ENCODE data around the gene DPP6.

The DPP6 gene

DNA sequence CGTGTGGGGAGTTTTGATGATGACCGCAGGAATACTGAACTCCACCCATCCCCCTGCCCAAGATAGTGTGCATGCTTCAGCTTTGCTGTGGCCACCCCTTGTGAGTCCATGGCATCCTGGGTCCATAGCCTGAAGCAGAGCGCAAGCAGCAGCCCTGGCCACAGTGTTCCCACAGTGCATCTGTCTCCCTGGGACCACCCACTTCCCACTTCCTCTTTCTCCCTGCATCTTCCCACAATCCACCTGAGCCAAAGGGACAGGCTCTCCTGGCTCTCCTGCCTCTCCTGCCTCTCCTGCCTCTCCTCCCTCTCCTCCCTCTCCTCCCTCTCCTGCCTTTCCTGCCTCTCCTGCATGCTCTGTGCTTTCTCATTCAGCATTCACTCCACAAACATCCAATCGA lies 800.0 kb downstream of the DPP6 start:
- no peak for DNase-seq

GRCh38 chr7:154853063-154853726 lies 801.0 kb downstream of the DPP6 start:
- no peak for DNase-seq

DNA sequence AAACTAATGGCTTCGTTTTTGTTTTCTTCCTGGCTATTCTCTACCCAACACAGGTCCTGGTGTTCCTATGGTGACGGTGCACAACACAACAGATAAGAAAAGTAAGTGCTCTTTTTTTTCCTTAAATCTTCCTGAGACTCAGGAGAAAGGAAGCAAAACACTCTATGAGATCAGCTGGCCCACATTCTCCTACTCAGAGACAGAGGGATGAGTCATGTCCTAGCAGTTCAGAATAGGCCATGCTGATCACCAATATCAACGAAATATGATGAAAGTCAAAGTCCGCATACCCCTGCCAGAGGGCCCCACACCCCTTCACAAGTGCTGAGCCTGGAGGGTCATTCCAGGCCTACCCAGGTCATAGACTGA lies 801.5 kb downstream of the DPP6 start:
- no peak for DNase-seq

- no peak for DNase-seq
These were observed 802.6 kb downstream of the DPP6 start for GRCh38 chr7:154854836-154855235.

GRCh38 chr7:154855366-154855765 lies 803.2 kb downstream of the DPP6 start:
- DNase-seq, result no peak

- no peak for DNase-seq
These were observed 804.5 kb downstream of the DPP6 start for GRCh38 chr7:154856733-154857132.

DNA sequence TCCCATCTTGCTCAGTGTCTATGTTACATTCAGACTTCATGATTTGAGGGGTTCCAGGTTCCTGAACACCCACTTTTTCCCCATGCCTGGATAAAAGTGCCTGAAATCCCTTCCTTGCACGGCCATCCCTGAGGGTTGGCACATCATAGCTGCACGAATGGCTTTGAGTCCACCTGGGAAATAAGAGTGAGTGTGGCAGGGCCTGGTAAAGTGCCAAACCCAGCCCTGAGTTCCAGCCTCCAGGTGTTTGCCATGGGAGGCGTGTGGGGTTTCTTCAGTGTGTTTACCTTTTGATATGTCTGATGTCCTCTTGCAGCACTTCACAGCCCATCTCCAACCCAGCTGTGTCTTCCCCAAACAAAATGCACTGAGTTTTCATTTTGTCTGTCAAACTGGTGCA lies 805.0 kb downstream of the DPP6 start:
- no peak for DNase-seq

- no peak for DNase-seq
These were observed 805.8 kb downstream of the DPP6 start for GRCh38 chr7:154857728-154858681.

DNA sequence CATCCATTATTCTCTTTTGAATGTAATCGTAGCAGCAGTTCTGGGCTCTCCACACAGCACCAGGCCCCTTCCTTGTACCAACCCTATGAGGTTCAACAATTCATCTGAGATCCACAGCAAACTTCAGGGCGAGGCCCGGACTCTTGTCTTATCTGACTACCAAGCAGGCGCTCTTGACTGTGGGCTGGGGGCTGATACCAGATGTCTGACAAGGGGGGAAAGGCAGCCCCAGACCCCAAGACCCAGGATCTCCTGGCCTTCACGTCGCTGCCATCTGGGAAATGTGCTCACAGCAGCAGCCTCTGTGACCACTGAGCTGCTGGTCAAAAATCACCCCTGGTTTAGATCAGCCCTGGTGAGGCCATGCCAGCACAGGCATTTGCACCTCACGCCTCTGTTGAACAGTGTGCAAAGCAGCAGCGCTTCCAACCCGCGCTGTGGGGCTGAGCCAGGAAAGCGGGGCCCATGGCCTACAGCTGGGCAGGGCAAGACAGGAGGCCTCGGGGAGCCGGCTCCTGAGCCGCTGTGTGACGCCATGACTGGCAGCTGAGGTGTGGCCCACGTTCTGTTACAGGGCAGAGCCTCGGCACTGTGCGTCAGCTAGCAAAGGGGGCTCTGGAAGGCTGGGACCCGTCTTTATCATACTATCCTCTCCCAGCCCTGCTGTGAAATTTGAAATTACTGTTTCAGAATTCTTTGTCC lies 806.8 kb downstream of the DPP6 start:
- DNase-seq, result no peak

DNA sequence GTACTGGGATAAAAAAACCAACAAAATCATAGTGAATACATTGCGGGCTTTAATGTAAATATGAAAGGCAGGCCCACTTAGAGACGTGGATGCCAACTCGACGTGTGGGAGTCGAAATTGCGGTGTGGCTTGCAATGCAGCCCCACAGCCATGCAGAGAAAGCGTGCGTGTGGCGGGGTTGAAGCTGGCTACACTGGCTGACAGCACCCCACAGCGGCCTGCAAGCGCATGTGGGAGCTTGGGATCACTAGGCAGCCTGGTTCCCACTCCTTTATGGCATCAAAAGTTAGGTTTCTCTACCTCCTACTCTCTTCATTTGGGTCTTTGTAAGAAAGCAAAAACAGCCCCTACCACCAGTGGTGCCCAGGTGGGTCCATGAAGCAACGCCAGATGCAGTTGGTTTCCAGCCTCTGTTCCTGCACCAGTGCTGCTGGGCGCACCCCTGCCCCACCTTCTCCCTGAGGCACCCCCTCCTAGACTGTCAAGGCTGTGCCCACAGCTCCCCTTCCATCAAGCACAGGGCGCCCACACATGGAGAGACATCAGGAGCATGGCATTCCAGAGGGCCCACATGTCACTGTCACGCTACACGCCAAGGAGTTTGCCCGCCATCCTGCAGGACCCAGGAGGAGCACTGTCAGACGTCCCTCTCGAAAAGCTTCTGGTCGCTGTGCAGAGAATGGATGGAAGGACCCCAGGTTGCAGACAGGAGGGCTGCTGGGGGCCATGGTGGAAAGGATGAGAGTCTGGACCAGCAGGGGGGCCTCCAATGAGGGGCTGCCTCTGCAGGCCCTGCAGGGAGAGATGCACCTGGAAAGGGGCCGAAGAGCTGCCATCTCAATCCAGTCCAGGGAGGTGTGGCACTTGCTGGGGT lies 807.8 kb downstream of the DPP6 start:
- no peak for DNase-seq

GRCh38 chr7:154860621-154861375 lies 808.6 kb downstream of the DPP6 start:
- no peak for DNase-seq

- DNase-seq, result peak; percentile 4
These were observed 809.4 kb downstream of the DPP6 start for GRCh38 chr7:154861589-154861988.

GRCh38 chr7:154862153-154862791 lies 810.1 kb downstream of the DPP6 start:
- DNase-seq, result no peak

GRCh38 chr7:154863766-154864522 lies 811.7 kb downstream of the DPP6 start:
- no peak for DNase-seq

GRCh38 chr7:154864523-154864891 lies 812.3 kb downstream of the DPP6 start:
- no peak for DNase-seq

GRCh38 chr7:154865984-154866685 lies 813.9 kb downstream of the DPP6 start:
- DNase-seq, result no peak

- DNase-seq, result no peak
These were observed 814.9 kb downstream of the DPP6 start for GRCh38 chr7:154867068-154867467.

DNA sequence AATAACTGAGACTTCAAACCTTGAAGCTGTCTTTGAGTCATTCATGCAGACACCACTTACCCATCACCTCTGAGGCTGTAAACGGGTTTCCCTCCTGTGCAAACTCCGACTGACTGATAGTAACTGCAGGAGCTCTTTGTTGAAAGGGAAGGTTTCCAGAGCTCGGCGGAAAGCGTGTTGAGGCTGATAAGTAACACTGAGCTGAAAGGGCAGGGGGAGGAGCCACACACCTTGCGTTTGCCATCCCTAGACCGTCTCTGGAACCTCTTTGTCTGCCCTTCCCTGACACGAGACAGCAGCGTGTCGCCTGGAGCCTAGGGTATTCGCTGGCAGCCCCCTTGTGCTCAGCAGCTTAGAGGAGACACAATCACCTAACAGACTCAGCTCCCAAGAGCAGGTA lies 816.7 kb downstream of the DPP6 start:
- DNase-seq, result no peak

GRCh38 chr7:154869436-154869835 lies 817.2 kb downstream of the DPP6 start:
- DNase-seq, result no peak

DNA sequence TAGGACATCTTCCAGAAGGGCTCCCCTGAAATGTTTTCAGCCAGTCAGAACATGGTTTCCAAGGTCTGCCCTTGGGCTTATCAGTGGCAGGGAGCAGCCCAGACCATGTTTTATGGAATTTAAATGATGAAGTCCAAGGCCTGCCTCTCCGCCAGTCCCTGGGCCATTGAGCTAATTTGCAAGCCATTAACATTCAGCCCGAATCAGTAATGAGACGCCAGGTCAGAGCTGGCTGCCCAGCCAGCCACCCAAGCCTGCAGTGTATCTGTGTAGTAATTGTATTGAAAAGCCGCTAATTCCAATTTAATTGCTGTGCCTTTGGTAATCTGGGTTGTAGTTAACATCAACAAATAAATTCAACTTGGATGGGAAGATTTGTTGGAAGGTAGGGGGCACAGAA lies 819.3 kb downstream of the DPP6 start:
- no peak for DNase-seq

Measured in activated CD4-positive, alpha-beta T cell treated with anti-CD3 and anti-CD28 coated beads, Interleukin-10, Interleukin-2, amounts not matched to agents 100 ng/mL and 50 ng/mL, durations not matched to agents 16 hours and 8 hours (primary cell).